Sigmoid colon (tissue), 4 donors: Measurements from ENCODE around the gene EIF4G3.

Experiments used
- CTCF ChIP-seq, 4 experiments: fragments of 450-650 bp in 3 of 4; fragments of 200-600 bp in 1 of 4; IDR thresholded peaks; one replicate each; pipeline ENCODE4 v1.5.1; 2016 to 2019; ENCODE audit warnings: antibody characterized with exemption in 4 of 4, mild to moderate bottlenecking in 3 of 4, moderate library complexity in 2 of 4
- EP300 ChIP-seq, 4 donors: sonication (generic); formaldehyde crosslinking; IDR thresholded peaks; one replicate each; pipeline ENCODE4 v1.6.1; 2017; ENCODE audit warnings: antibody characterized with exemption in 4 of 4
- POLR2A ChIP-seq, 2 donors: fragments of 450-650 bp; IDR thresholded peaks; one replicate each; pipeline ENCODE4 v1.6.1; 2016; ENCODE audit warnings: antibody characterized with exemption in 2 of 2, mild to moderate bottlenecking in 2 of 2, moderate library complexity in 2 of 2
- POLR2AphosphoS5 ChIP-seq, 4 donors: sonication (generic); formaldehyde crosslinking; IDR thresholded peaks; one replicate each; pipeline ENCODE4 v1.6.1; 2017; ENCODE audit warnings: antibody characterized with exemption in 4 of 4

- TF ChIP-seq CTCF (IDR thresholded peaks at IDR 0.05) (no peak), POLR2A (IDR thresholded peaks at IDR 0.05) (no peak), EP300 (IDR thresholded peaks at IDR 0.05) (no peak), POLR2AphosphoS5 (IDR thresholded peaks at IDR 0.05) (no peak)
These were observed 12.7 kb upstream of the EIF4G3 start for GRCh38 chr1:21189421-21189820.
